ENCODE results near the gene VPS45. TPM values are rescaled to one million over a fixed set of nuclear protein-coding genes. Genes with fewer than 3 reads are reported as not detected.

The VPS45 gene
- total and polyA plus RNA-seq, 12 donors, result 36.5 to 78.9 (median 55.1) TPM

- no peaks in the 10 kb centered on the region for H3K9me3 ChIP-seq (replicated peaks in 1 of 3)
- H3K4me1 ChIP-seq (replicated peaks in 1 of 2), result no peaks in the 10 kb centered on the region
- intact Hi-C loops (cut with DNase I), result no loop called here
- whole genome bisulfite sequencing, 4 donors, result 84 to 90% (median 88%) methylated on average over 3 of the region's 3 CpGs
- TF ChIP-seq POLR2A (IDR thresholded peaks at IDR 0.05) (no peak), CTCF (IDR thresholded peaks at IDR 0.05) (no peak)
- H3K27me3 ChIP-seq, result no peaks in the 10 kb centered on the region
- no peaks in the 10 kb centered on the region for H3K36me3 ChIP-seq (replicated peaks in 1 of 2)
- no peak for DNase-seq
- no peak overlapping the region for H3K4me3 ChIP-seq
- H3K27ac ChIP-seq, result no peak overlapping the region
Measured at GRCh38 chr1:150176593-150176992, 109.0 kb downstream of the VPS45 start.

GRCh38 chr1:150178548-150178947, 111.0 kb downstream of the VPS45 start:
- H3K27ac ChIP-seq, result no peak overlapping the region
- TF ChIP-seq POLR2A (IDR thresholded peaks at IDR 0.05) (no peak), CTCF (IDR thresholded peaks at IDR 0.05) (no peak)

GRCh38 chr1:150179867-150180266, 112.3 kb downstream of the VPS45 start:
- H3K27ac ChIP-seq, result no peak overlapping the region
- H3K9me3 ChIP-seq (replicated peaks in 1 of 3), result no peaks in the 10 kb centered on the region
- H3K4me3 ChIP-seq, result no peak overlapping the region
- TF ChIP-seq CTCF (IDR thresholded peaks at IDR 0.05), result no peak
- TF ChIP-seq POLR2A (IDR thresholded peaks at IDR 0.05), result no peak
- DNase-seq, result no peak
- 84 to 88% (median 86%) methylated on average over 7 of the region's 7 CpGs for WGBS, 4 donors
- no peaks in the 10 kb centered on the region for H3K27me3 ChIP-seq
- no peaks in the 10 kb centered on the region for H3K36me3 ChIP-seq (replicated peaks in 1 of 2)
- intact Hi-C loops (cut with DNase I), result loop anchor here in 1 of 2 donors (10.0 kb wide), 1 partner anchor 215 kb away; no protein-coding TSS in a partner anchor
- no peaks in the 10 kb centered on the region for H3K4me1 ChIP-seq (replicated peaks in 1 of 2)

More at GRCh38 chr1:150178548-150178947, 111.0 kb downstream of the VPS45 start:
- no peaks in the 10 kb centered on the region for H3K4me1 ChIP-seq (replicated peaks in 1 of 2)
- no peaks in the 10 kb centered on the region for H3K9me3 ChIP-seq (replicated peaks in 1 of 3)
- DNase-seq, result no peak
- H3K36me3 ChIP-seq (replicated peaks in 1 of 2), result no peaks in the 10 kb centered on the region
- no peak overlapping the region for H3K4me3 ChIP-seq
- intact Hi-C loops (cut with DNase I), result no loop called here
- H3K27me3 ChIP-seq, result no peaks in the 10 kb centered on the region

- TF ChIP-seq CTCF (IDR thresholded peaks at IDR 0.05) (no peak), POLR2A (IDR thresholded peaks at IDR 0.05) (no peak)
- intact Hi-C loops (cut with DNase I), result loop anchor here in 1 of 2 donors (10.0 kb wide), 1 partner anchor 216 kb away; no protein-coding TSS in a partner anchor
- Histone ChIP-seq H3K4me3 (no peak overlapping the region), H3K36me3 (replicated peaks in 1 of 2) (no peaks in the 10 kb centered on the region), H3K27me3 (no peaks in the 10 kb centered on the region), H3K4me1 (replicated peaks in 1 of 2) (no peaks in the 10 kb centered on the region), H3K9me3 (replicated peaks in 1 of 3) (no peaks in the 10 kb centered on the region), H3K27ac (no peak overlapping the region)
- 51 to 76% (median 62%) methylated on average over 5 of the region's 5 CpGs for WGBS, 4 donors
- DNase-seq, result no peak
Measured at GRCh38 chr1:150180474-150180873, 112.9 kb downstream of the VPS45 start.
